Esophagus squamous epithelium (tissue), 5 donors: Measurements from ENCODE around the gene NAP1L4. TPM values are rescaled to one million over a fixed set of nuclear protein-coding genes. Genes with fewer than 3 reads are reported as not detected.

Experiments used
- DNase-seq: peaks from one replicate; lab custom pipeline; 2025; lab: John Stamatoyannopoulos, UW
- H3K27ac ChIP-seq, 4 donors: fragments of 200-600 bp; sonication (generic); one replicate each; pipeline ENCODE4 v1.5.1; 2016 to 2019; ENCODE audit warnings: mild to moderate bottlenecking in 1 of 4
- H3K27me3 ChIP-seq, 4 donors: fragments of 200-600 bp; sonication (generic); 1 replicate in 3 of 4; 2 replicates in 1 of 4; pipeline versions ENCODE4 v1.5.1 to v1.6.0; 2017 to 2021; ENCODE audit warnings: antibody characterized with exemption in 1 of 4
- H3K36me3 ChIP-seq, 3 donors: fragments of 200-600 bp; sonication (generic); one replicate each; pipeline ENCODE4 v1.5.1; 2016 to 2019
- H3K4me1 ChIP-seq, 3 donors: fragments of 200-600 bp; sonication (generic); one replicate each; pipeline ENCODE4 v1.5.1; 2017 to 2019
- H3K4me3 ChIP-seq, 4 donors: fragments of 200-600 bp; sonication (generic); 1 replicate in 3 of 4; 2 replicates in 1 of 4; pipeline ENCODE4 v1.5.1; 2016 to 2019; ENCODE audit warnings: mild to moderate bottlenecking in 2 of 4, moderate library complexity in 1 of 4
- H3K9me3 ChIP-seq, 3 donors: fragments of 200-600 bp; sonication (generic); one replicate each; pipeline ENCODE4 v1.5.1; 2016 to 2019
- CTCF ChIP-seq, 6 experiments: fragments of 450-650 bp in 4 of 6; fragments of 200-600 bp in 2 of 6; sonication (generic) in 2 of 6; IDR thresholded peaks; one replicate each; pipeline ENCODE4 v1.5.1; 2016 to 2019; ENCODE audit warnings: antibody characterized with exemption in 6 of 6, mild to moderate bottlenecking in 4 of 6, moderate library complexity in 4 of 6
- POLR2A ChIP-seq, 4 donors: fragments of 450-650 bp; IDR thresholded peaks; one replicate each; pipeline ENCODE4 v1.6.1; 2017; ENCODE audit warnings: antibody characterized with exemption in 4 of 4, mild to moderate bottlenecking in 4 of 4, moderate library complexity in 3 of 4
- WGBS, 2 donors: methylation state at CpG; one replicate each; pipeline ENCODE4 v1.1.5; 2018; 5-methylcytosine and 5-hydroxymethylcytosine counted together
- intact Hi-C: fragments of 100-400 bp; cut with DNase I; formaldehyde crosslinking; loops from one replicate; pipeline ENCODE4 v1.15.0; 2022
- small RNA-seq, 4 donors: library from RNA; depleted of rRNA; stranded (forward); fragments of <200 nt; gene quantifications; one replicate each; pipeline ENCODE3, GENCODE V24; 2016
- total RNA-seq, 4 donors: library from RNA; depleted of rRNA; stranded (reverse); fragments of >200 nt; gene quantifications; one replicate each; pipeline ENCODE4 v1.1.0, GENCODE V29; 2016
- donor health status: DM: yes; HTN: yes; CAD: no.

NAP1L4 gene
- total RNA-seq, 4 donors from 2014 or later, result 108 to 140 (median 121) TPM

GRCh38 chr11:2896047-2896446 lies 96.1 kb downstream of the NAP1L4 start:
- H3K4me3 ChIP-seq, result no peak overlapping the region
- no peaks in the 10 kb centered on the region for H3K9me3 ChIP-seq
- H3K4me1 ChIP-seq, result peaks cover 39 to 57% (median 39%) of the 10 kb centered on the region in 3 donors
- H3K36me3 ChIP-seq, result no peaks in the 10 kb centered on the region
- intact Hi-C loops, result no loop called here
- H3K27me3 ChIP-seq, result no peaks in the 10 kb centered on the region
- DNase-seq, result no peak
- WGBS, 2 donors, result 69 to 70% methylated on average over 8 to 9 of the region's 9 CpGs
- no peak overlapping the region for H3K27ac ChIP-seq
- TF ChIP-seq POLR2A (IDR thresholded peaks at IDR 0.05) (no peak), CTCF (IDR thresholded peaks at IDR 0.05) (no peak)

Small RNA genes lying within 50 kb of the gene (small RNA-seq; reads per million reads assigned to genes)
- gene SNORA54, result 5.4 to 15.0 (median 12.5) reads per million in 4 donors

Other genes starting within 250 kb of the NAP1L4 start
- gene CDKN1C, start 106.6 kb downstream of the NAP1L4 start, total RNA-seq, result 10 to 100 TPM in 2 of 4 donors, 1 to 10 TPM in 2; 4.1 to 54.6 (median 20.8) TPM
- gene PHLDA2, start 62.9 kb downstream of the NAP1L4 start, total RNA-seq, result 10 to 100 TPM; 10.2 to 39.2 (median 22.5) TPM
- gene CARS1, start 65.1 kb upstream of the NAP1L4 start, total RNA-seq, result 10 to 100 TPM; 22.7 to 35.7 (median 28.4) TPM
- 10 to 100 TPM; 11.9 to 30.9 (median 17.9) TPM for gene OSBPL5, start 173.0 kb upstream of the NAP1L4 start, total RNA-seq
- gene MRGPRG, start 226.5 kb upstream of the NAP1L4 start, total RNA-seq, result not detected
- gene MRGPRE, start 240.1 kb upstream of the NAP1L4 start, total RNA-seq, result under 1 TPM in 1 of 4 donors, not detected in 3; 0.50 TPM